SHP77 (cell line): ENCODE data around the gene THAP4.

ENCODE experiments used
- DNase-seq, 2 experiments: peaks; one replicate each; lab custom pipeline; 2025; lab: John Stamatoyannopoulos, UW

Gene THAP4, protein sequence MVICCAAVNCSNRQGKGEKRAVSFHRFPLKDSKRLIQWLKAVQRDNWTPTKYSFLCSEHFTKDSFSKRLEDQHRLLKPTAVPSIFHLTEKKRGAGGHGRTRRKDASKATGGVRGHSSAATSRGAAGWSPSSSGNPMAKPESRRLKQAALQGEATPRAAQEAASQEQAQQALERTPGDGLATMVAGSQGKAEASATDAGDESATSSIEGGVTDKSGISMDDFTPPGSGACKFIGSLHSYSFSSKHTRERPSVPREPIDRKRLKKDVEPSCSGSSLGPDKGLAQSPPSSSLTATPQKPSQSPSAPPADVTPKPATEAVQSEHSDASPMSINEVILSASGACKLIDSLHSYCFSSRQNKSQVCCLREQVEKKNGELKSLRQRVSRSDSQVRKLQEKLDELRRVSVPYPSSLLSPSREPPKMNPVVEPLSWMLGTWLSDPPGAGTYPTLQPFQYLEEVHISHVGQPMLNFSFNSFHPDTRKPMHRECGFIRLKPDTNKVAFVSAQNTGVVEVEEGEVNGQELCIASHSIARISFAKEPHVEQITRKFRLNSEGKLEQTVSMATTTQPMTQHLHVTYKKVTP

DNA sequence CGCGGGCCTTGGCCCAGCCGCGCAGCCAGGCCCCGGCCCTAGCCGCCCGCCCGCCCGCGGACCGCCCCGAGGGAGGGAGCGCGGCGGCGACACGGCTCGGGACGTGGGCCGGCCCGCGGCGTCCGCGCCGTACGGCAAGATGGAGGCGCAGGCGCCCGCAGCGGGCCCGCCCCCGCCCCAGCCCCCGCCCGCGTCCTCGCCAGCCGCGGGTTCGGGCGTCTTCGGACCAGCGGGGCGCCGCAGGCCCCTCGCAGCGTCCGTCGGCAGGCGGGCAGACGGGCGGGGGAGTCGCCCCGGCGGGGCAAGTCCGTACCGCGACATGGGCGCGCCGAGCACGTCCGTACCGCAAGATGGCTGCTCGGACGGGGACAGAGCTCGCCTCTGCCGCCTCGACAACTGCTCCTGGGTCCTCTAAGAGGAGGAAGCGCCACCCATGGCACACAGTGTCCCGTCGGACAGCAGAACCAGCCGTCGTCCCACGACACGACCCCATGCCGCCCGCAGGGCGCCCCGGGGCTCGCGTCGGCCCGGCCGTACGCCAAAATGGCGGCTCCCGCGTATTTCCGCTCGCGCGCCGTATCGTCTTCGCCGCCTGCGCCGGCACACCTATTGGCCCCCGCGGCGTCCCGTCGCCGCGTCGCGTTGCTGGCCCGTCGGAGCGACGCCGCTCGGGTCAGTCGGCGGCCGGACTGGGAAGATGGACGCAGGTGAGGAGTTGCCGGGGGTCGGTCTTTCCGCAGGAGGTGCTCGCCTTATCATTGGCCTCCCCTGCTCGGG is at the start of gene THAP4, which contains the start of gene ATG4B:
Gene THAP4 (minus strand): TSS at position 141 of the 777 bp plus-strand sequence. CDS start 141 bp downstream, outside the sequence.
Gene ATG4B (plus strand): TSS at position 676 of the 777 bp plus-strand sequence. CDS start 22 bp downstream, at position 698.
- DNase-seq = peak; percentile 64 to 79

DNA sequence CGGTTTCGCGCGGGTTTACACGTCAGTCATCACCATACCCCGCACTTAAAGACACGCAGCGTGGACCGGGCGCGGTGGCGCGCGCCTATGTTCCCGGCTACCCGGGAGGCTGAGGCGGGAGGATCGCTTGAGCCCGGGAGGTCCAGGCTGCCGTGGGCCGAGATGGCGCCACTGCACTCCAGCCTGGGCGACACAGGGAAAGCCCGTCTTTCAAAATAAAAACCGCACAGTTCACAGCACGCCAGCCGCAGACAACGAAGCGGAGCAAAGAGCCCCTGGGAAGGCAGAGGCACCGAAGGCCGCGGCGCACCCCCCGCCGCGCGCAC is 49.3 kb upstream of the THAP4 start:
- DNase-seq = no peak

DNA sequence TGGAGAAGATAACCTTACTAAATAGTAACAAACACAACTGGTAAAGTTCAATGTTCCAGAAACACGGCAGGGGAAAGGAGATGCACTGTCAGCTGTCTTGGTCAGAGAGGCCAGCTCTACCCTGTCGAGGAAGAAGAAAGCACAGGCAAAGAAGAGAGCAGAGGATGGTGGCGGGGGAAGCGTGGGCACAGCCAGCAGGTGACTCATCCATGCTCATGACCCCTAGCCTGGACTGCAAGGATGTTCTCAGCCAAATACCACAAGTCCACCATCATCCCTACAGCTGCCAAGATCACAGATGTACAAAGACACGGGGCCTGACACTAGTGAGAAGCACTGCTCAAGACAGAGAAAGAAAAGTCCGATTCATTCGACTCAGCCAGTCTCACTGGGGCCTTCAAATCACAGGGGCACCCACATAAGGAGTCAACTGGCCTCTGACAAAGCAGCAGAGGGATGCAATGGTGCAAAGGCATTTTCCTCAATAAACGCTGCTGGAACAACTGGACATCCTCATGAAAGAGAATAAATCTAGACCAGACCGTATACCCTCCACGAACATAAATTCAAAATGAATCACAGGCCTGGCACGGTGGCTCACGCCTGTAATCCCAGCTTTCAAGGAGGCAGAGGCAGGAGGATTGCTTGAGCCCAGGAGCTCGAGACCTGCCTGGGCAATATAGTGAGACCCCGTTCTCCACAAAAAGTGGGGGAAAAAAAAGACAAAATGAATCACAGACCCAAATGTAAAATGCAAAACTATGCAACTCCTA is 44.1 kb upstream of the THAP4 start:
- DNase-seq = no peak

DNA sequence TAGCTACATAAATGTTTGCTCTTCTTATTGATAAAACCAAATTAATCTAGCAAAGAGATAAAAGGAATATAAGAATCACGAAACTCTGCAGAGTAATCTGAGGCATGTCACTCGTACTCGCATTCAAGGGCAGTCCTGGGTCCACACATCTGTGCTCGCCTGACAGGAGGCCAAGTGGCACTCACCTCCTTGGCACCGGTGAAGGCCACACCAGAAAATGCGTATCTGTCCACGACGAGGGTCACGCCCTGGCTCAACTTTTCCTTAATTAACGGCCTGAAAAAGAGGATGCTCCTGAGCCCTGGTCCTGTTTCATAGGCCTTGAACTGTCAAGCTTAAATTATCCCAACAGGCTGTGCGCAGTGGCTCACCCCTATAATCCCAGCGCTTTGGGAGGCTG is 43.1 kb upstream of the THAP4 start:
- DNase-seq = no peak

DNA sequence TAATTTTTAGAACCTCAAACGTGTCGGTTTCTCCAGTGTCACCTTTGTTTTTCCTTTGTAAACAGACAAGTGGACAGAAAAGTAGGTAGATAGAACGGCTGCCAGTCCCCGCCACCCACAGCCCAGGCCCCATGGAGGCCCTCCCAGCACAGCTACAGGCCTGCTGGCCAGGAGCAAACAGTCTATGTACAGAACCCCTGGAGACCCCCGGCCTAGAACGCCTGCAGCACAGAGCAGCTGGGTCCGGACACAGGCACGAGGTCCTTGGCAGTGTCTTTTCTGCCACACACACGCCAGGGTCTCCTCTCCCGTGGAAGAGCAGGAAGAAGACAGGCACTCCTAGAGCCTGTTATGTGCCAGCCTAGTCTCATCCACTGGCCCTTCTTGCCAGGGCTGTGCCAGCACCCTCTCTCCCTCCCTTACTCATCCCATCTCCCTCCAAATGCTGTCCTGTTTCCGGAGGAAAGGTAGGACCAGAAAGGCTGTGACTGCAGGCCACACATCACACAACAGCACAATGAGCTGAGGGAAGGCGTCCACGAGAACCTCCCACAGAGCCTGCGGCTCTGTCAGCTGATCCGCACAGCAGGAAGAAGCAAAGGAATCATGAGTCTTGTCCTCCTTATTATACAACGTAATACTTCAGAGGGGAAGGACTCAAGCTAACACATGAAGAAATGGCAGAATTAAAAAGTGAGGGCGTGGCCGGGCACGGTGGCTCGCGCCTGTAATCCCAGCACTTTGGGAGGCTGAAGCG is 42.0 kb upstream of the THAP4 start:
- DNase-seq = no peak

DNA sequence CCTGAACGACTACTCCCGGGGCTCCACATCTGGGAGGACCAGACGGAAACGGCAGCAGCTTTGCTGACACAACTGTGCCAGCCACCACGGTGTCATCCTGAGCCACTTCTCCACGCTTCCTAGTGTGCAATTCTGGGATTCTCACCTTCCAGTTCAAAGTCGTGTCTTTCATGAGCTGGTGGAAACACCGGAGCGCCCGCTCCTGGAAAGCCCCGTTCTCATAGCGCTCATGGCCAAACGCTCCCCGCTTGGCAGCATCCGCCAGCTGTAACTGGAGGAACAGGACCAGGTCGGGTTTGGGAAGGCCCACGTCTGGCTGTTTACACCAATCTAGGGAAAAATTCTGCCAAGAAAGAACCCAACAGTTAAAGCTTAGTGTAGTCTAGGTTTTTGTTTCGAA is 41.3 kb upstream of the THAP4 start:
- DNase-seq = no peak

DNA sequence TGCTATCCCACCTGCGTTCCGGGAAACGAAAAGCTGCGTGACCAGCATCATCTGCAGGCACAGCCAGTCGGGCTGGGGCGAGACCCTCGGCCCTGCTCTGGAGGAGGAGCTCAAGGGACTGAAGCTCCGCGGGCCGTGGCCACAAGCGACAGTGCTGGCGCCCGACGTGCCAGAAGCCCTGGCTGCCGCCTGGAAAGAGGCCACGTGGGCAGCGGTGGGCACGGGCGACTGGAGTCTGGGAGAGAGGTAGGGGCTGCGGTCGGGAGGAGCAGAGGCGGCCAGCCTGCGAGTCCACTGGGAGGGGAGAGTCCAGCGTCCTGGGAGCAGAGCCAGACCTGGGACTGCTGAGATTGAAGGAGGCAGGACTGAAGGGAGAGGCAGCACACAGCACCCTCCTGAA is 40.4 kb upstream of the THAP4 start:
- DNase-seq = no peak

DNA sequence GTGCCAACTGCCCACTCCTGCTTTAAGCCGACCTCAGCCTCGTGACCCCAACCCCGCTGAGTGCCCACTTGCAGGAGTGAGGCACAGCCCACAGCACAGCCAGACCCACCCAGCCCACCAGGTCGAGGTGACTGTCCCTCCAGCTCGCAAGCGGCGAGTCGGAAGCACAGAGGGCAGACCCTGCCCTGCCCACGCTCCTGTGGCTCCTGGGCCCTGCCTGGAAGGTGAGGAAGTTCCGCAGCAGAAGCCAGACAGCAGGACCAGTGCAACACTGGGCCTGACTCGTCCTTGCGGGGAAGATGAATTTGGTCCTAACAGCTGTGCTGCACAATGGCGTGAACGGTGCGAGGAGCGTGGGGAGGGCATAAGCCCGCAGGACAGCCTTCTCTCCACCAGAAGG is 39.7 kb upstream of the THAP4 start:
- DNase-seq = no peak

DNA sequence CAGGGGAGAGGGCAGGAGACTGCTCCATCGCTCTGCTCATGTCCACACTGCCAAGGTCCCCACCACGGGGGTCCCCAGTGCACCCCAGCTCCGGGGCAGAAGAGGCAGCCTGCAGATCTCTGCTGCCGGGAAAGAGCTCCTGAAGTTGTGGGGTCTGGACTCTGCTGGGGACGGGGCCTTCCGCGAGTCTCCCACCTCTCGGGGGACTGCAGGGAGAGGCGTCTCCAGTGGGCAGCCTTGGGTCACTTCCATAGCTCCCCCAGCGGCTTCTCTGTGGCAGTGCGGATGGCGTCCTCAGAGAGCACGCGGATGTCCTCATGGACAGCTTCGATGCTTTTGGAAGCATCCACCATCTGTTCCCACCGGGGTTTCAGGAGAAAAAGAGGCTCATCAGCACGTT is 38.9 kb upstream of the THAP4 start:
- no peak for DNase-seq

DNA sequence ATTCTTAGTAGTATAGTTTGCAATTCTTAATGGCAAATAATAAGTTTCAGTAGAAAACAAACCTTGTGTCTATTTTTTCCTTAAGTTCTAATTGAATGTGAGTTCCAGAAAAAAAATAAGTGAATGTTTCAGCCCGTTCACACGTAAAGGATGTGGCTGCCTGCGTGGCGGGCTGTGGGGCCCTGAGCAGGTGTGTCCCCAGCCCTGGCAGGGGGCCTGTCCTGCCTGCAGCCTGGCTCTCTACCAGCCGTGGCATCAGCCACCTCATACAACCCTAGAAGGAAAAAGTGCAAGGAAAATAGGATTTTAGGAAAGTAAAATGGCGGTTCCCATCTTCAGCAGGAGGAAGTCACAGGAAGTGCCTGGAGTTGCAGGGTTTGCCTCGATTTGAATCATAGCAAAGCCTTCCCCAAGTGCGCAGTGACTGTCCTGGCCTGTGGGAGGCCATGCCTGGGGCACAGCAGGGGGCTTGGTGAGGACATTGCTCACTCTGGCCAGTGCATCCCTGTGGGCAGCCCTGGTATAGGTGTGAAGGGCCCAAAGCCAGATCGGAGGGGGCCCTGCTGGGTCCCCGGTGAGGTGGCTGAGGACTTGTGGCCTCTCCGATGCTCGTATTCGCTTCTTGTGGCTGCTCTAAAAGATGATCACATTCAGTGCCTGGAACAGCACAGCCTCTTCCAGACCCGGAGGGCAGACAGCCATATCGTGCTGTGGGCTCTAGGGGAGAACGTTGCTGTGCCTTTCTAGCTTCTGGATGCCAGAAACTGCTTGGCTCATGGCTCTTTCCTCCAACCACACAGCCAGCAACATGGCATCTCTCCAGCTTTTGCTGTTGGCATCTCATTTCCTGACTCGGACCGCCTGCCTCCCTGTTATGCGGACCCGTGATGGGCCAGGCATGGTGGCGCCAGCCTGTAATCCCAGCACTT is 37.1 kb upstream of the THAP4 start:
- DNase-seq = no peak

DNA sequence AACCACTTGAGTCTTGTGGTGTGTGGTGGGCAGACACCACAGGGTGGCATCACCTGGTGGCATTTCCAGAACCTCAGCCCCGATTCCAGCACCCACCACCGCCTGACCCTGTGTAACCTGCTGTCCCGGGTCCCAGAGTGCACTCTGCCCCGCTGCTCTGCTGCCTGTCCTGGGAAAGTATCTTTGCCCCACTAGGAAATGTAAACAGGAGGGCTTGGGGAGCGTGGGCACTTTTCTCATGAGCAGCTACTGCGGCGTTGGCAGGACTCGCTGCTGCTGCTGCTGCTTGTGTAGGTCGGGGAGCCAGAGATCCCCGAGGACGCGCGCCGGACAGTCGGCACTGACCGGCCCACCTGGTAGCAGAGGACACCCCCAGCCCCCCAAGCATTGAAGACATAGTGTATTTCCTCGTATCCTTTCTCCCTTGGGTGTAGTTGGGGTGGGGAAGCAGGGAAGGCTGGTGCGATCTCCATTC is 36.3 kb upstream of the THAP4 start:
- no peak for DNase-seq

DNA sequence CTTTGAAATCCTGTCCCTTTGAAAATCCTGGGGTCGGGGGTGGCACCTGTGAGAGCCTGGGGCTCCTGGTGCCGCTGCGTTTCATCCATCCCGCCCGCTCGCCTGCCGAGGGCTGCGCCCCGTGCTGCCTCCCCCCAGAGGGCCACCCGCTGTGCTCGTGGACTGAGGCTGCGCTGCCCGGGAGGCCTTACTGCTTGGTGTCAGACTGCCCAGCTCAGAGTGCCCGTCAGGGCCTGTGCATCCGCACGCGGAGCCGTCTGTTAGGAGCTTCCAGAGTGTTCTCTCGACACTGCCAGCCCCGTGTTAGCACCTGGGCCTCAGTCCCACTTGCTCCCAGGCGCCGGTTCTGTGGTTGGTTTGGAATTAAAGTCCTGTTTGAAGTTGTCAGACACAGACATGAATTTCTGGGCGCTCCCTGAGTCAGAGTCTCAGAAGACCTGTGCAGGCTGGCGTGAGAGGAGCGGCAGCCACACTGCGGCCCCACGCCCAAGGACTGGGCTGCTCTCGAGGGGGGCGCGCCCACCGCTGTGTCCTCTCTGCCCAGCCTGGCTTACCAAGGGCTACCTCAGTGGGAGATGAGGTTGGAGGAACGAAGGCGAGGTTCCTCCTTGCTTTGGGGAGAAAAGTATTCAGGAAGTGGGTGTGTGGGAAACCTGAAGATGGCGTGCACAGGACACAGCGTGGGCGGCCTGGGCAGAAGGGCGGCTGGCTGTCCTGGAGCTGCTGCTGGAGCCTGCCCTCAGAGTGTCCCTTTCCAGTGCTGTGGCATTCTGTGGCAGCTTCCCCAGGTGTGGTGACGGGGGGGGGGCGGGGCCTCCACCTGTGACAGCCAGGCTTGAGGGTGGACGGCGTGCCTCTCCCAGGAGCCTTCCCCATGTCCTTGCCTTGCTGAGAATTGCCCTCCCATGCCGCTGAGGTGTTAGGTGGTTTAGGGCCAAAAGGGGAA is 35.6 kb upstream of the THAP4 start:
- no peak for DNase-seq

DNA sequence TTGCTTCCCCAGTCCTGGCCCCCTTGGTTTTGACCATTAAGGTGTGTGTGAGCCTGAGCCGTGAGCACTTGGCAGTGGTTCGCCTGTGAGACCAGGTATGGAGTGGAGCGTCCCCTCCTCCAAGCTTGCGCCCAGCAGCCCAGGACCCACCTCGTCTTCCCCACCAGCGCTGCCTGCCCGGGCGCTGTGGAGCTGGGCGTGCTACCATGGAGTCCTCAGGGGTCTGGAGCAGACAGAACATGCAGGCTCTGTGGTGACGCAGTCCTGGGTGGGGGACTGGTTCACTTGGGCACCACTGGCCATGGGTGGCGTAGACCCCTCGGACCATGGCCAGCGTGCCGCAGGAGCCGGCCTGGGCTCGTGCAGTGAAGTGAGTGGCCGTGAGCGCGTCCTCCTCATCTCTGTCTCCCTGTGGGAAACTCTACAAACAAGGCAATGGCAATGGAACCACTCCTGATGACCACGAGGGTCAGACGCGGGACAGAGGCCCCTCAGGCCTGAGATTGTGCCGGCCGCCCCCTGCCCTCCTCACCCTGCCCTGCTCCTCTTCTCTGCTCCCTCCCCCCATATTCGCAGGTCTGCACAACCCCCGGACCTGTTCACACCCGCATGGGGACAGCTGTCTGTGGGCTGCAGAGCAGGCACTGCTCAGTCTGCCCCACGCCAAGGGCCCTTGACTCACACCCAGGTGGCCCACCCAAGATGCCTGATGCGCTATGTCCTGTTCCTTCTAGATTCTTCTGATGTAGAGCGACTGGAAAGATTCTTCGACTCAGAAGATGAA is 34.7 kb upstream of the THAP4 start:
- DNase-seq = no peak

DNA sequence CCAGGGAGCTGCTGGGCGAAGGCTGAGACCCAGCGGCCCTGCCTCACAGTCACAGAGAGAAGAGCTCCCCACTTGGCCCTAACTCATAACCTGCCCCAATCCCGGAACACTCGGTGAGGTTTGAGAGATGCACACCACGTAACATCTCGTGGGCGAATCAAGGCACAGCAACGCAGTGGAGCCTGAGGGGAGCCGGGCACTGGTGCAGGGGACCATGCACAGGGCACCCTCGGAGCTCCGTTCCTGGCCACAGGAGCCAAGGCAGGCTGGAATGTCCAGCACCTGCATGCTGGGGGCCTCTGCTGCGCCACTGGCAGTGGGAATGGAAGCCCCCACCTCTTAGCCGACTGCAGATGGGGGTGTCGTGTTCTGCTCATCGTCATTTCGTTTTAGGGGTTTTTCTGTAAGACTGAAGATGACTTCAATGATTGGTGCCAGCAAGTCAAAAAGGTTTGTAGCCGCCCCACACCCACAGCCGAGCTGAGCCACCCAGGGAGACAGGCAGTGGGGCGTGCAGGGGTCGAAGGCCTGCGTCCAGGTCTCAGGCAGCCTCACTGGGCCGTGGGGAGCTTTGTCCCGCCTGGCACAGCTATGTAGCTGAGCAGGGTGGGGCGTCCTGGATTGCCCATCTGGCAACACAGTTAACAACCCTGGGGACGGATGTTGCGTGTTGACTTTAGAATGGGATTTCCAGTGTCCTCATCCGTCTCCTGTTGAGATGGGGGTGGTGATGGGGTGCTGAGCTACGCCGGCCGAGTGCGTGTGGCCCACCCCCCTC is 33.6 kb upstream of the THAP4 start:
- DNase-seq = no peak

DNA sequence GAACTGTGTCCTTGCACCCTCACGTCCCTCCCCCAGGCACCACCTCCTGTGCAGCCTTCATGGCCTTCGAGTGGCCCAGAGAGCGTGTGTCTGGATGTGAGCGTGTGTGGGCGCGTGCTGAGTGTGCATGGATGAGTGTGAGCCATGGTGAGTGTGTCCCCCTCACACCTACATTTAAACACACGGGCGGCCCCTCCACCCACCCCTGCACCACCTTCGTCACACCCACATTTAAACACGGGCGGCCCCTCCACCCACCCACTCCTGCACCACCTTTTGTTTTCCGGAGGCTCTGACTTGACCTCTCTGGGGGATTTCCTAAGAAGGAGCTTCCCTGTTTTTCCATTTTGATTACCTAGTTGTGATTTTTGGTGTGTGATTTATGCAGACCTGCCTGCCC is 31.9 kb upstream of the THAP4 start:
- DNase-seq = no peak

DNA sequence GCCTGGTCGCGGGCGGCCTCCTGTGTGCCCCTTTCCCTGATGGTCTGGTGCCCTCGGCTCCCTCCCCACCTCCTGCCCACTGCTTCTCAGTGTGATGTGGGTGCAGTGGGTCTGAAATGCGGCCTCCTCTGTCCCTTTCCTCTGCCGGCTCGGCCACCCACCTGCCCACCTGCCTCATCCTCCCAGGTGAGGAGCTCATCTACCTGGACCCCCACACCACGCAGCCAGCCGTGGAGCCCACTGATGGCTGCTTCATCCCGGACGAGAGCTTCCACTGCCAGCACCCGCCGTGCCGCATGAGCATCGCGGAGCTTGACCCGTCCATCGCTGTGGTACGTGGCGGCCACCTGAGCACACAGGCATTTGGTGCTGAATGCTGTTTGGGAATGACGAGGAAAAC is 31.4 kb upstream of the THAP4 start:
- DNase-seq = no peak

DNA sequence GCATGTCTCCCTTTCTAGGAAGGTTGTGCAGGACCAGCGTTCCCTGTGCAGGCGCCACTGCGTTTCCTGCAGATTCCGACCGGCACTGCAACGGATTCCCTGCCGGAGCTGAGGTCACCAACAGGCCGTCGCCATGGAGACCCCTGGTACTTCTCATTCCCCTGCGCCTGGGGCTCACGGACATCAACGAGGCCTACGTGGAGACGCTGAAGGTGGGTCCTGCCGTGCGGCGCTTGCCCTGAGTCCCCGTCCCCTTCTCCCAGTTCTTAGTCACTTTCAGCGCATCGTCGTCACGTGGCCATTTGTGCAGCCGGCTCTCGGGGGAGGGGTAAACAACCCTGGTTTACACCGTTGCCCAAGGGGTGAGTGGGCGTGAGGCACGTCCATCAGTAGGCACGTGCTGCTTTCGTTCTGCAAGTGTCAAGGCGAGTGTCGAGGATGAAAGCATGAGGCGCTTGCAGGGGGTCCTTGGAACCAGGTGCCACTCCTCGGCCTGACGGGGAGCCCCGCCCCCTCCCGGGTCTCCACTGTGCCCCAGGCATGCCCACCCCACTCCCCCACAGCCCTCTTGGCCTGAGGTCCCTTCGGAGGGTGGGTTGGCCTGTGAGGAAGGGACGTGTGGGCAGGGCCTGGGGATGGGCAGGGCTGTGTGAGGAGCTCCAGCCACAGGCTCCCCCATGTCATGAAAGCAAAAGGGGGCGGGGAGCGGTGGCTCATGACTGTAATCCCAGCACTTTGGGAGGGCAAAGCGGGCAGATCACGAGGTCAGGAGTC is 29.9 kb upstream of the THAP4 start:
- DNase-seq = no peak
